ENCODE measurements around the gene FAM50B. TPM values are rescaled to one million over a fixed set of nuclear protein-coding genes. Genes with fewer than 3 reads are reported as not detected.

Gene FAM50B
- total RNA-seq, 1 donor from 2014 or later = 10.3 TPM

GRCh38 chr6:3852391-3852790 is 3.2 kb downstream of the FAM50B start:
- no peak for TF ChIP-seq CTCF (IDR thresholded peaks at IDR 0.05; ENCODE audit: insufficient read depth, low read length, severe bottlenecking)
- Histone ChIP-seq H3K4me3 (ENCODE audit: low read depth, low read length) (no peak overlapping the region), H3K36me3 (ENCODE audit: control insufficient read depth, insufficient read depth, low read length) (no peaks in the 10 kb centered on the region), H3K27me3 (ENCODE audit: control insufficient read depth, insufficient read depth, low read length) (no peaks in the 10 kb centered on the region)
- FAIRE-seq (no peak), DNase-seq (ENCODE audit: low read depth) (no peak)

DNA sequence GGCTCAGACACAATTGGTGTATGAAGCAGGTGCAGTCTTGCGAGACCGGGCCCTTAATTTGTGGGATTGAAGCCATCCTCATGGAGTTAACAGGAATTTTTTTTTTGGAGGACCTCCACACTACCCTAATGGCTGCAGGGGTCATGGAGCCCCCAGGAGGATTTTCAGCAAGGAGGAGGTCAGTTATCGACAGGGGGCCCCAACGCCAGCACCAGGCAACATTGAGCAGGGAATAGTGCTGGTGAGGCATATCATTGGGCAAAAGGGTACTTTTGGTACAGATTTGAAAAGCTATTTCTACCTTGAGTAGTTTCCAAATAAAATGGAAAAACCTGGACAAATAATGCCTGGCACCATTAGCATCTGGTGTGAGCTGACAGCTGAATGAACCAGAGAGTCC is 6.7 kb downstream of the FAM50B start:
- Histone ChIP-seq H3K4me3 (ENCODE audit: low read depth, low read length) (no peak overlapping the region), H3K36me3 (ENCODE audit: control insufficient read depth, insufficient read depth, low read length) (no peaks in the 10 kb centered on the region), H3K27me3 (ENCODE audit: control insufficient read depth, insufficient read depth, low read length) (no peaks in the 10 kb centered on the region)
- TF ChIP-seq CTCF (IDR thresholded peaks at IDR 0.05; ENCODE audit: insufficient read depth, low read length, severe bottlenecking) = no peak
- FAIRE-seq = no peak
- no peak for DNase-seq (ENCODE audit: low read depth)

DNA sequence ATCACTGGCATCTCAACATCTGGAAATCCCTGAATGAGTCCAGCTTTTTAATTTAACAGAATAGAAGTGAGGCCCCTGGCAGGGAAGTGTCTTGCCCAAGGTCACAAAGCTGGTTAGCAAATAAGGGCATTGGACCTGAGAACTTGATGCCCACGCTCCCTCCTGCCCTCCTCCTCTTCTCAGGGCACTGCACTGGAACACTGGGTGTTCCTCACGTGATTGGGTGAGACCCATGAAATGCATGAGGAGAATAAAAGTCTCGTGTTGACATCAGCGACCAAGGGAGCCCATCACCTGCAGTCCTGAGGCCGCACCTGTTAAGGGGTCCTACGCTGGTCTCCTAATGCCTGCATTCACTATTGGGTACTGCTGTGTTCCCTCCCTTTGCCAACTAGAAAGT is 7.4 kb downstream of the FAM50B start:
- no peak for TF ChIP-seq CTCF (IDR thresholded peaks at IDR 0.05; ENCODE audit: insufficient read depth, low read length, severe bottlenecking)
- Histone ChIP-seq H3K36me3 (ENCODE audit: control insufficient read depth, insufficient read depth, low read length) (no peaks in the 10 kb centered on the region), H3K4me3 (ENCODE audit: low read depth, low read length) (no peak overlapping the region), H3K27me3 (ENCODE audit: control insufficient read depth, insufficient read depth, low read length) (peaks cover 4% of the 10 kb centered on the region)
- DNase-seq (ENCODE audit: low read depth) = no peak
- no peak for FAIRE-seq

- FAIRE-seq = no peak
- DNase-seq (ENCODE audit: low read depth) = no peak
- no peaks in the 10 kb centered on the region for H3K36me3 ChIP-seq (ENCODE audit: control insufficient read depth, insufficient read depth, low read length)
- TF ChIP-seq CTCF (IDR thresholded peaks at IDR 0.05; ENCODE audit: insufficient read depth, low read length, severe bottlenecking) = no peak
- H3K4me3 ChIP-seq (ENCODE audit: low read depth, low read length) = no peak overlapping the region
- H3K27me3 ChIP-seq (ENCODE audit: control insufficient read depth, insufficient read depth, low read length) = peaks cover 9% of the 10 kb centered on the region
Measured at GRCh38 chr6:3857468-3858456, 8.6 kb downstream of the FAM50B start.

GRCh38 chr6:3859878-3860552 is 10.8 kb downstream of the FAM50B start:
- Histone ChIP-seq H3K36me3 (ENCODE audit: control insufficient read depth, insufficient read depth, low read length) (no peaks in the 10 kb centered on the region), H3K27me3 (ENCODE audit: control insufficient read depth, insufficient read depth, low read length) (peaks cover 9% of the 10 kb centered on the region), H3K4me3 (ENCODE audit: low read depth, low read length) (no peak overlapping the region)
- no peak for DNase-seq (ENCODE audit: low read depth)
- TF ChIP-seq CTCF (IDR thresholded peaks at IDR 0.05; ENCODE audit: insufficient read depth, low read length, severe bottlenecking) = no peak
- FAIRE-seq = no peak
